ENCODE measurements around the gene WRAP73. TPM values are rescaled to one million over a fixed set of nuclear protein-coding genes. Genes with fewer than 3 reads are reported as not detected.

The WRAP73 gene
- total RNA-seq, 1 donor from 2014 or later = 15.5 TPM

DNA sequence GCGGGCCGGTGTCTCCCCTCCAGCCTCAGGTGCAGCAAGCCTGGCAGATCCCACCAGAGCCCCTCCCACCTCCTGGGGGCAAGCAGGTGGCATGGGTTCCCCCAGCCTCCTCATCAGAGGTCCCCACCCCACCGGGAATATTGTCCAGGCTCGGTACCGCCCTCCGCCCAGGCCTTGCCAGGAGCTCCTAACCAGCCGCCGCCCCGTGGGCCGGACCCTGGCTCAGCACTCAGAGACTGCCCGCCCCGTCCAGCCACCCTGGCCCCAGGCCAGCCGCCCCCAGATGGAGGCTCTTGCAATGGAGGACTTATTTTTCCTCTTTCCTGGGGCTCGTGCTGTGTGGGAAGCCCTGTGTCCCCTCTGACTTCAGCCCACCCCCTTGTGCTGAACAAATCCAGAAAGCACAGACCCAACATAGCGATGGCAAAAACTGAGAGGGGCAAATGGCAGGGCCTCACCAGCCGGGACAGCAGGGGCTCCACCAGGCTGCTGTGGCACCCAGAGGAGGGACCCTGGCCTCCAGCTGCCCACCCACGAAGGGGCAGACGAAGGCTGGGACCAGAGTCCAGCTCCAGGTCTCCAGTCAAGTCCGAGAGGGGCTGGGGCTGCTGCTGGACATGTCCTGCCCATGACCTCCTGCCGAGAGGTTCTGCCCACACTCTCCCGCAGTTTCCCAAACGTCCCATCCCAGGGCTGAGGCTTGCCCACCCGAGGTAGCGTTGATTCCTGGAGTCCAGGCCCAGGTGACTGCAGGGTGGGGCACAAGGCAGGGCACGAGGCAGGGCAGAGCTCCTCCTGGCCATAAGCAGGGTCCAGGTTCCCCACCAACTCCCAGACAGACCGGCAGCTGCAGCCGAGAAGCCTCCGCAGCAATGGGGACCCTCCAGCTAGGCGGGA lies 46.1 kb downstream of the WRAP73 start:
- Mint-ChIP-seq H3K4me3 (ENCODE audit: unreplicated experiment) (no peak overlapping the region), H3K27ac (ENCODE audit: unreplicated experiment) (no peak overlapping the region), H3K27me3 (ENCODE audit: low read depth) (no peaks in the 10 kb centered on the region), H3K9me3 (ENCODE audit: low read depth) (no peaks in the 10 kb centered on the region), H3K36me3 (ENCODE audit: low read depth) (no peaks in the 10 kb centered on the region), H3K4me1 (ENCODE audit: low read depth) (no peaks in the 10 kb centered on the region)
- DNase-seq (ENCODE audit: low spot score) = no peak
- TF ChIP-seq, protein P1, sequence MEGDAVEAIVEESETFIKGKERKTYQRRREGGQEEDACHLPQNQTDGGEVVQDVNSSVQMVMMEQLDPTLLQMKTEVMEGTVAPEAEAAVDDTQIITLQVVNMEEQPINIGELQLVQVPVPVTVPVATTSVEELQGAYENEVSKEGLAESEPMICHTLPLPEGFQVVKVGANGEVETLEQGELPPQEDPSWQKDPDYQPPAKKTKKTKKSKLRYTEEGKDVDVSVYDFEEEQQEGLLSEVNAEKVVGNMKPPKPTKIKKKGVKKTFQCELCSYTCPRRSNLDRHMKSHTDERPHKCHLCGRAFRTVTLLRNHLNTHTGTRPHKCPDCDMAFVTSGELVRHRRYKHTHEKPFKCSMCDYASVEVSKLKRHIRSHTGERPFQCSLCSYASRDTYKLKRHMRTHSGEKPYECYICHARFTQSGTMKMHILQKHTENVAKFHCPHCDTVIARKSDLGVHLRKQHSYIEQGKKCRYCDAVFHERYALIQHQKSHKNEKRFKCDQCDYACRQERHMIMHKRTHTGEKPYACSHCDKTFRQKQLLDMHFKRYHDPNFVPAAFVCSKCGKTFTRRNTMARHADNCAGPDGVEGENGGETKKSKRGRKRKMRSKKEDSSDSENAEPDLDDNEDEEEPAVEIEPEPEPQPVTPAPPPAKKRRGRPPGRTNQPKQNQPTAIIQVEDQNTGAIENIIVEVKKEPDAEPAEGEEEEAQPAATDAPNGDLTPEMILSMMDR (IDR thresholded peaks at IDR 0.05) = no peak

DNA sequence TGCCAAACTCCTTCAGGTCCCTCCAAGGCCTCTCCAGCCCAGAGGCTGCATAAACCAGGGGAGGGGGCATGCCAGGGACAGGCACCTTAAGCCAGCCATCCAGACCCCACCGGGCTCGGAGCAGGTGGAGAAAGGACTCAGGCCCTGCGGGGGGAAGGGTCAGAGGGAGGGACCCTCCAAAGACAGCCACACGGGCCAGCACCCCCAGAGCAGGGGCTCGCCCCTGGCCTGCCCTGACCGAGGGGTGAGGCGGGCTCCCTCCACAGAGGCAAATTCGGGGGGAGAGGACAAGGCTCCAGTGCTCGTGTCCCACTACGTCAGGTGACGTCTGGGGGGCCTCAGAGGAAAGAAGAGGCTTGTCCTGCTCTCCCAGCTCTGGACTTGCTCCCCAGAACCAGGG lies 46.7 kb downstream of the WRAP73 start:
- no peak for DNase-seq (ENCODE audit: low spot score)
- no peaks in the 10 kb centered on the region for H3K27me3 Mint-ChIP-seq (ENCODE audit: low read depth)
- TF ChIP-seq, protein P1 (IDR thresholded peaks at IDR 0.05) = no peak
- no peaks in the 10 kb centered on the region for H3K4me1 Mint-ChIP-seq (ENCODE audit: low read depth)
- no peak overlapping the region for H3K4me3 Mint-ChIP-seq (ENCODE audit: unreplicated experiment)
- H3K27ac Mint-ChIP-seq (ENCODE audit: unreplicated experiment) = no peak overlapping the region
- no peaks in the 10 kb centered on the region for H3K9me3 Mint-ChIP-seq (ENCODE audit: low read depth)
- no peaks in the 10 kb centered on the region for H3K36me3 Mint-ChIP-seq (ENCODE audit: low read depth)

DNA sequence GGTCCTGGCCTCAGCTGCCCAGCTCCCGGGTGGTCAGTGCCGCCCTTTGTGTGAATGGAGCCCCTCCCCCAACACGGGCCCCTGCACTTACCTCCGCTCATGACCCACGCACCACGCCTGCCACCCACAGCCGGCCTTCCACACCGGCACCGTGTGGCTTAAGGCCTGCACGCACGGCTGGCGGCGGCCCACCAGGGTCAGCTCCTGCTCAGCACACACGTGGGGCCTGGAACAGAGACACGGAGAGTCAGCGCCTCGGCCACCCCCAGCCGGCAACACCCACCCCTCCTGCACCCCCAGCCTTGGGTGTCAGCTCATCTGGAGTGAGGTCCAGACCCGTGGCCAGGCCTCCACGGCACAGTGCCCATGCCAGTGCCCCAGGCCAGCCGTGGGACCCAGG lies 47.5 kb downstream of the WRAP73 start:
- TF ChIP-seq, protein P1 (IDR thresholded peaks at IDR 0.05) = no peak
- H3K4me1 Mint-ChIP-seq (ENCODE audit: low read depth) = no peaks in the 10 kb centered on the region
- H3K36me3 Mint-ChIP-seq (ENCODE audit: low read depth) = no peaks in the 10 kb centered on the region
- H3K27me3 Mint-ChIP-seq (ENCODE audit: low read depth) = peaks cover 4% of the 10 kb centered on the region
- H3K4me3 Mint-ChIP-seq (ENCODE audit: unreplicated experiment) = no peak overlapping the region
- DNase-seq (ENCODE audit: low spot score) = no peak
- H3K9me3 Mint-ChIP-seq (ENCODE audit: low read depth) = no peaks in the 10 kb centered on the region
- H3K27ac Mint-ChIP-seq (ENCODE audit: unreplicated experiment) = no peak overlapping the region

DNA sequence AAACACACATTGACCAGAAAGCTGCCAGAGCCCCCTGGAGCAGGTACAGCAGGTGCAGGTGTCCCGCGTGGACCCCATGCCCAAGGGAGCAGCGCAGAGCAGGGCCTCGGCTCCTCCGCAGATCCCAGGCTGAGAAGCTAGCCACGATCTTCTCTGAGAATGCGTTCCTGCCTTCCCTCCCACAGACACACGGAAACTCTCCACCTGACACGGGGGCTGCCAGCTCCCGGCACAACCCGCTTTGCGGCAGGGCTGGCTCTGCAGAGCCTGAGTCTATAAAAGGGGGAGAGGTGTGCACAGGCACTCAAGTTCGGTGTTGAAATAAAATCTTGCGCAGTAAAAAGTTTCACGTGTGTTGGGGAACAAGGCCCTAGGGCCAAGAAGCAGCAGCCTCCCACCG lies 48.2 kb downstream of the WRAP73 start:
- Mint-ChIP-seq H3K9me3 (ENCODE audit: low read depth) (no peaks in the 10 kb centered on the region), H3K4me1 (ENCODE audit: low read depth) (no peaks in the 10 kb centered on the region), H3K36me3 (ENCODE audit: low read depth) (no peaks in the 10 kb centered on the region)

DNA sequence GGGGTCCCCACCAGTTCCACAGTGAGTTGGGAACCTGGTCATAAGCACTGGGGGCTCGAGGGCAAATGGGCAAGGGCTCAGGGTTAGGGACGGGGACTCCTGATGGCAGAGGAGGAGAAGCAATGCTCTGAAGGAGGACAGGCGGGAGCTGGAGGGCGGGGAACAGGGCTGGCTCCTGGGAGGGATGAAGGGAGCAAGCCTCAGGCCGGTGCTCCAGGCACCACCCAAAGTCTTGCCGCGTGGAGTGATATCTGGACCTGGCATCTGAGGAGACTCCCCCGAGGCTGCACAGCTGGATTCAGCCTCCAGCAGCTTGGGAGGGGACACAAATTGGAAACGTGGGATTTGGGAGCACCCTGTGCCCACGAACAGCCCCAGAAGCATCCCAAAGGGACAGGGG lies 49.5 kb downstream of the WRAP73 start:
- no peak overlapping the region for H3K27ac Mint-ChIP-seq (ENCODE audit: unreplicated experiment)
- H3K36me3 Mint-ChIP-seq (ENCODE audit: low read depth) = no peaks in the 10 kb centered on the region
- no peaks in the 10 kb centered on the region for H3K9me3 Mint-ChIP-seq (ENCODE audit: low read depth)
- DNase-seq (ENCODE audit: low spot score) = no peak
- peaks cover 4% of the 10 kb centered on the region for H3K27me3 Mint-ChIP-seq (ENCODE audit: low read depth)
- no peak overlapping the region for H3K4me3 Mint-ChIP-seq (ENCODE audit: unreplicated experiment)
- TF ChIP-seq, protein P1 (IDR thresholded peaks at IDR 0.05) = no peak
- no peaks in the 10 kb centered on the region for H3K4me1 Mint-ChIP-seq (ENCODE audit: low read depth)

More for the DNA sequence above, 48.2 kb downstream of the WRAP73 start:
- Mint-ChIP-seq H3K27ac (ENCODE audit: unreplicated experiment) (no peak overlapping the region), H3K27me3 (ENCODE audit: low read depth) (peaks cover 4% of the 10 kb centered on the region), H3K4me3 (ENCODE audit: unreplicated experiment) (no peak overlapping the region)
- no peak for DNase-seq (ENCODE audit: low spot score)
- TF ChIP-seq, protein P1 (IDR thresholded peaks at IDR 0.05) = no peak
